ENCODE data around the gene PHTF2. TPM values are rescaled to one million over a fixed set of nuclear protein-coding genes. Genes with fewer than 3 reads are reported as not detected.

PHTF2 gene
- total and polyA plus RNA-seq, 2 donors (not counting 3 experiments of a cell fraction or from before 2014, with no cell fraction given), result 13.3 to 21.4 TPM

- H4K20me1 ChIP-seq (replicated peaks; ENCODE audit: control insufficient read depth, extremely low read depth, insufficient read depth, low read length), result no peaks in the 10 kb centered on the region
- no peaks in the 10 kb centered on the region for H3K9me1 ChIP-seq (replicated peaks; ENCODE audit: control insufficient read depth, extremely low read depth, insufficient read depth, low read length)
- ChIA-PET POLR2A (no interaction called here), CTCF (no interaction called here)
- intact Hi-C loops (cut with micrococcal nuclease) (no loop called here), dilution Hi-C loops (cut with MboI; ENCODE audit: extremely low pct_ligation_motif_present, low sequenced_read_pairs) (no loop called here)
- no peaks in the 10 kb centered on the region for H3K9me3 ChIP-seq (replicated peaks; ENCODE audit: control insufficient read depth, insufficient read depth, low read length)
- FAIRE-seq, result no peak
- no peaks in the 10 kb centered on the region for H3K36me3 ChIP-seq (ENCODE audit: control insufficient read depth in 2 of 2, extremely low read depth in 1 of 2, insufficient read depth in 2 of 2, low read length in 2 of 2)
- TF ChIP-seq JUN (IDR thresholded peaks at IDR 0.05; ENCODE audit: borderline replicate concordance, insufficient read depth, insufficient read length, low read depth) (no peak), FOS (IDR thresholded peaks at IDR 0.05; ENCODE audit: borderline replicate concordance, insufficient read depth, low read length) (no peak), EZH2 (IDR thresholded peaks at IDR 0.05; ENCODE audit: borderline replicate concordance, low read depth, low read length, severe bottlenecking) (no peak), GATA2 (IDR thresholded peaks at IDR 0.05; ENCODE audit: insufficient read depth, insufficient read length, low read depth, low read length) (no peak), POLR2A (IDR thresholded peaks at IDR 0.05; ENCODE audit: low read depth, low read length) (no peak), MAX (IDR thresholded peaks at IDR 0.05; ENCODE audit: insufficient read depth, insufficient read length) (no peak), CTCF (IDR thresholded peaks at IDR 0.05; ENCODE audit: extremely low read depth in 1 of 2, insufficient read depth in 1 of 2, low read depth in 1 of 2, low read length in 2 of 2) (no peak), POLR2AphosphoS5 (IDR thresholded peaks at IDR 0.05; ENCODE audit: insufficient read depth, low read depth, low read length) (no peak), MYC (IDR thresholded peaks at IDR 0.05; ENCODE audit: low read depth, low read length) (no peak)
- H3K4me1 ChIP-seq (ENCODE audit: control insufficient read depth, extremely low read depth, insufficient read depth, low read length), result peaks cover 2% of the 10 kb centered on the region
- no peak for DNase-seq (ENCODE audit: low read depth, low spot score)
- H3K4me3 ChIP-seq (replicated peaks in 1 of 3; ENCODE audit: insufficient read depth in 1 of 3, low read depth in 1 of 3, low read length in 3 of 3), result no peak overlapping the region
- no TSS peak for BruUV-seq (replicated peaks)
- H3K4me2 ChIP-seq (ENCODE audit: insufficient read depth, low read length), result no peak overlapping the region
- H2AFZ ChIP-seq (ENCODE audit: low read depth, low read length), result no peak overlapping the region
- H3K79me2 ChIP-seq (ENCODE audit: control insufficient read depth, insufficient read depth, low read length), result no peaks in the 10 kb centered on the region
- no peak overlapping the region for H3K27ac ChIP-seq (ENCODE audit: insufficient read depth, low read depth, low read length)
- H3K27me3 ChIP-seq (ENCODE audit: control insufficient read depth in 2 of 2, insufficient read depth in 2 of 2, low read length in 2 of 2), result no peaks in the 10 kb centered on the region
- H3K9ac ChIP-seq (replicated peaks; ENCODE audit: extremely low read depth, insufficient read depth, low read length), result no peak overlapping the region
Observed at GRCh38 chr7:77855371-77856083, 57.0 kb downstream of the PHTF2 start.
